Hepatocyte (in vitro differentiated cells): Measurements from ENCODE around the gene CPT2. TPM values are rescaled to one million over a fixed set of nuclear protein-coding genes. Genes with fewer than 3 reads are reported as not detected.

ENCODE experiments used
- DNase-seq: peaks from one replicate; pipeline ENCODE4 v3.0.0-alpha.2; 2016; ENCODE audit warnings: low spot score
- H2AFZ ChIP-seq: fragments of 200-600 bp; sonication (generic); 2 replicates; pipeline ENCODE4 v1.6.0; 2016; ENCODE audit warnings: antibody characterized with exemption, mild to moderate bottlenecking
- H3K27ac ChIP-seq: fragments of 200-600 bp; sonication (generic); 2 replicates; pipeline ENCODE4 v1.5.1; 2016; ENCODE audit warnings: mild to moderate bottlenecking
- H3K27me3 ChIP-seq: fragments of 200-600 bp; sonication (generic); 2 replicates; pipeline ENCODE4 v1.6.1; 2016
- H3K36me3 ChIP-seq: fragments of 200-600 bp; sonication (generic); replicated peaks from 2 replicates; pipeline ENCODE4 v1.5.1; 2016; ENCODE audit warnings: low read depth; ENCODE audit not compliant: insufficient read depth
- H3K4me1 ChIP-seq: fragments of 200-600 bp; sonication (generic); 2 replicates; pipeline ENCODE4 v1.5.1; 2016; ENCODE audit warnings: mild to moderate bottlenecking, moderate library complexity; ENCODE audit not compliant: insufficient read depth
- H3K4me2 ChIP-seq: fragments of 200-600 bp; sonication (generic); 2 replicates; pipeline ENCODE4 v1.6.0; 2016
- H3K4me3 ChIP-seq: fragments of 200-600 bp; sonication (generic); 2 replicates; pipeline ENCODE4 v1.5.1; 2016; ENCODE audit warnings: mild to moderate bottlenecking
- H3K79me2 ChIP-seq: fragments of 200-600 bp; sonication (generic); 2 replicates; pipeline ENCODE4 v1.6.0; 2017; ENCODE audit warnings: mild to moderate bottlenecking
- H3K9me2 ChIP-seq: fragments of 200-600 bp; sonication (generic); replicated peaks from 2 replicates; pipeline ENCODE4 v1.6.0; 2017; ENCODE audit warnings: mild to moderate bottlenecking; ENCODE audit not compliant: insufficient read depth
- H3K9me3 ChIP-seq: fragments of 200-600 bp; sonication (generic); 2 replicates; pipeline ENCODE4 v1.5.1; 2016; ENCODE audit warnings: low read depth, mild to moderate bottlenecking
- H4K20me1 ChIP-seq: fragments of 200-600 bp; sonication (generic); 2 replicates; pipeline ENCODE4 v1.6.0; 2016; ENCODE audit warnings: mild to moderate bottlenecking; ENCODE audit not compliant: insufficient read depth, poor library complexity, severe bottlenecking
- EZH2 ChIP-seq: fragments of 200-600 bp; sonication (generic); IDR thresholded peaks from 2 replicates; pipeline ENCODE4 v1.6.1; 2016; ENCODE audit warnings: antibody characterized with exemption, mild to moderate bottlenecking, borderline replicate concordance
- EZH2phosphoT487 ChIP-seq: fragments of 200-600 bp; sonication (generic); IDR thresholded peaks from one replicate; pipeline ENCODE4 v1.6.1; 2018; ENCODE audit warnings: antibody characterized with exemption, mild to moderate bottlenecking, low read depth, moderate library complexity; ENCODE audit not compliant: unreplicated experiment, severe bottlenecking
- WGBS: methylation state at CpG from one replicate; pipeline ENCODE4 v1.1.6; 2016; ENCODE audit warnings: low lambda C conversion rate; ENCODE audit errors: missing lambda C conversion rate; 5-methylcytosine and 5-hydroxymethylcytosine counted together
- polyA plus RNA-seq: library from polyadenylated mRNA; unstranded; fragments of >200 nt; fragmentation: Nextera tagmentation; extraction: Ambion mirVana; gene quantifications from 2 replicates; pipeline ENCODE4 v1.2.1, GENCODE V29; 2016
- total RNA-seq: library from RNA; depleted of rRNA; stranded (reverse); fragments of >200 nt; gene quantifications from 2 replicates; pipeline ENCODE4 v1.2.3, GENCODE V29; 2014
- TF ChIP-seq, protein P1 (sequence below): fragments of 200-600 bp; sonication (generic); IDR thresholded peaks from 2 replicates; pipeline ENCODE4 v1.5.1; 2016; ENCODE audit warnings: antibody characterized with exemption, mild to moderate bottlenecking; ENCODE audit not compliant: poor library complexity

The CPT2 gene
- total and polyA plus RNA-seq, 2 experiments from 2014 or later = 25.0 to 29.1 TPM

DNA sequence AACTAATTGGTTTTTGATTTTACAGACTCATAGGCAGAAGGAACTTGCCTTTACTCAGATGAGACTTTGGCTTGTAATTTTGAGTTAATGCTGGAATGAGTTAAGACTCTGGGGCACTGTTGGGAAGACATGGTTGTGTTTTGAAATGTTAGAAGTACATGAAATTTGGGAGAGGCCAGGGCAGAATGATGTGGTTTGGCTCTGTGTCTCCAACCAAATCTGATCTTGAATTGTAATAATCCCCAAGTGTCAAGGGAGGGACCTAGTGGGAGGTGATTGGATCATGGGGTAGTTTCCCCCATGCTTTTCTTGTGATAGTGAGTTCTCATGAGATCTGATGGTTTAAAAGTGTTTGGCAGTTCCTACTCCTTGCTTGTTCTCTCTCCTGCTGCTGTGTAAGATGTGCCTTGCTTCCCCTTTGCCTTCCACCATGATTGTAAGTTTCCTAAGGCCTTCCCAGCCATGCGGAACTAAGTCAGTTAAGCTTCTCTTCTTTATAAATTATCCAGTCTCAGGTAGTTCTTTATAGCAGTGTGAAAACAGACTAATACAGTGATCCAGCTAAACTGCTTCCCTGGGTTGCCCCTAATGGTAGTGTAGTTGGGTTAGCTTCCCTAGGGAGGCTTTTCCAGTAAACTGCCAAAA is 10.2 kb downstream of the CPT2 start:
- DNase-seq = no peak
- 100% methylated on average over 1 of the region's 1 CpG for WGBS
- Histone ChIP-seq H3K36me3 (peaks cover 7% of the 10 kb centered on the region), H3K9me3 (no peaks in the 10 kb centered on the region), H3K27me3 (no peaks in the 10 kb centered on the region), H2AFZ (no peak overlapping the region), H3K4me1 (no peaks in the 10 kb centered on the region), H4K20me1 (no peaks in the 10 kb centered on the region), H3K27ac (no peak overlapping the region), H3K4me2 (no peak overlapping the region), H3K4me3 (no peak overlapping the region), H3K79me2 (peaks cover 7% of the 10 kb centered on the region), H3K9me2 (no peaks in the 10 kb centered on the region)
- TF ChIP-seq EZH2 (no peak), EZH2phosphoT487 (no peak)
- TF ChIP-seq, protein P1, sequence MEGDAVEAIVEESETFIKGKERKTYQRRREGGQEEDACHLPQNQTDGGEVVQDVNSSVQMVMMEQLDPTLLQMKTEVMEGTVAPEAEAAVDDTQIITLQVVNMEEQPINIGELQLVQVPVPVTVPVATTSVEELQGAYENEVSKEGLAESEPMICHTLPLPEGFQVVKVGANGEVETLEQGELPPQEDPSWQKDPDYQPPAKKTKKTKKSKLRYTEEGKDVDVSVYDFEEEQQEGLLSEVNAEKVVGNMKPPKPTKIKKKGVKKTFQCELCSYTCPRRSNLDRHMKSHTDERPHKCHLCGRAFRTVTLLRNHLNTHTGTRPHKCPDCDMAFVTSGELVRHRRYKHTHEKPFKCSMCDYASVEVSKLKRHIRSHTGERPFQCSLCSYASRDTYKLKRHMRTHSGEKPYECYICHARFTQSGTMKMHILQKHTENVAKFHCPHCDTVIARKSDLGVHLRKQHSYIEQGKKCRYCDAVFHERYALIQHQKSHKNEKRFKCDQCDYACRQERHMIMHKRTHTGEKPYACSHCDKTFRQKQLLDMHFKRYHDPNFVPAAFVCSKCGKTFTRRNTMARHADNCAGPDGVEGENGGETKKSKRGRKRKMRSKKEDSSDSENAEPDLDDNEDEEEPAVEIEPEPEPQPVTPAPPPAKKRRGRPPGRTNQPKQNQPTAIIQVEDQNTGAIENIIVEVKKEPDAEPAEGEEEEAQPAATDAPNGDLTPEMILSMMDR = no peak

DNA sequence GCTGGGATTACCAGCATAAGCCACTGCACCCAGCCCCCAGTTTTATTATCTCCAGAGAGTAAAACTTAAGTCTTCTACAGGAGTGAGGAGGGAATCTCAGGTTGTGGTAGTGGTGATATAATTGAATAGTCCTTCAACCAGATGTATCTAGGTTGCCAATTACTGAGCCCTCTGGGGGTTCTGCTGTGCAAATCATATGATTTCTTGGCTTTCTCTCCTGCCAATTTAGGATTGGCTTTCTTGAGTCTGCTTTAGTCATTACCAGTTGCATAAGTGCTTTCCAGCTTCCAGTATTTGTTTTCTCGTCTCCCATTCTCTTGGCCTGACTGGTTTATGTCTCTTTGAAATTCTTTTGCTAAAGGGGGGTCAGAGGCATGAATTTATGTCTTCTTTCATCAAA is 11.1 kb downstream of the CPT2 start:
- Histone ChIP-seq H2AFZ (no peak overlapping the region), H3K79me2 (peaks cover 5% of the 10 kb centered on the region), H3K27me3 (no peaks in the 10 kb centered on the region), H3K4me3 (no peak overlapping the region), H4K20me1 (no peaks in the 10 kb centered on the region), H3K27ac (no peak overlapping the region), H3K4me2 (no peak overlapping the region), H3K36me3 (peaks cover 6% of the 10 kb centered on the region), H3K9me3 (no peaks in the 10 kb centered on the region), H3K9me2 (no peaks in the 10 kb centered on the region), H3K4me1 (no peaks in the 10 kb centered on the region)
- DNase-seq = no peak
- TF ChIP-seq EZH2 (no peak), EZH2phosphoT487 (no peak)
- TF ChIP-seq, protein P1 = no peak
- WGBS = 96% methylated on average over 1 of the region's 1 CpG

DNA sequence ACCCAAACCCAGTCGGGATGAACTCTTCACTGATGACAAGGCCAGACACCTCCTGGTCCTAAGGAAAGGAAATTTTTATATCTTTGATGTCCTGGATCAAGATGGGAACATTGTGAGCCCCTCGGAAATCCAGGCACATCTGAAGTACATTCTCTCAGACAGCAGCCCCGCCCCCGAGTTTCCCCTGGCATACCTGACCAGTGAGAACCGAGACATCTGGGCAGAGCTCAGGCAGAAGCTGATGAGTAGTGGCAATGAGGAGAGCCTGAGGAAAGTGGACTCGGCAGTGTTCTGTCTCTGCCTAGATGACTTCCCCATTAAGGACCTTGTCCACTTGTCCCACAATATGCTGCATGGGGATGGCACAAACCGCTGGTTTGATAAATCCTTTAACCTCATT is 13.7 kb downstream of the CPT2 start:
- H3K27me3 ChIP-seq = no peaks in the 10 kb centered on the region
- no peak overlapping the region for H3K4me2 ChIP-seq
- 96% methylated on average over 7 of the region's 7 CpGs for WGBS
- H3K79me2 ChIP-seq = no peaks in the 10 kb centered on the region
- H3K27ac ChIP-seq = no peak overlapping the region
- TF ChIP-seq, protein P1 = no peak
- TF ChIP-seq EZH2phosphoT487 = no peak
- TF ChIP-seq EZH2 = no peak
- DNase-seq = no peak
- H3K9me2 ChIP-seq = no peaks in the 10 kb centered on the region
- no peak overlapping the region for H3K4me3 ChIP-seq
- H4K20me1 ChIP-seq = no peaks in the 10 kb centered on the region
- H3K36me3 ChIP-seq = no peaks in the 10 kb centered on the region
- no peaks in the 10 kb centered on the region for H3K9me3 ChIP-seq
- H3K4me1 ChIP-seq = no peaks in the 10 kb centered on the region
- no peak overlapping the region for H2AFZ ChIP-seq

DNA sequence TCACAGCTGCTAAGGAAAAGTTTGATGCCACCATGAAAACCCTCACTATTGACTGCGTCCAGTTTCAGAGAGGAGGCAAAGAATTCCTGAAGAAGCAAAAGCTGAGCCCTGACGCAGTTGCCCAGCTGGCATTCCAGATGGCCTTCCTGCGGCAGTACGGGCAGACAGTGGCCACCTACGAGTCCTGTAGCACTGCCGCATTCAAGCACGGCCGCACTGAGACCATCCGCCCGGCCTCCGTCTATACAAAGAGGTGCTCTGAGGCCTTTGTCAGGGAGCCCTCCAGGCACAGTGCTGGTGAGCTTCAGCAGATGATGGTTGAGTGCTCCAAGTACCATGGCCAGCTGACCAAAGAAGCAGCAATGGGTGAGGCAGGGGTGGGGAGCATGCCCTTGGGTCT is 14.3 kb downstream of the CPT2 start:
- Histone ChIP-seq H3K4me2 (no peak overlapping the region), H3K27ac (no peak overlapping the region)

More for the DNA sequence above, 14.3 kb downstream of the CPT2 start:
- H4K20me1 ChIP-seq = no peaks in the 10 kb centered on the region
- H3K9me2 ChIP-seq = no peaks in the 10 kb centered on the region
- no peaks in the 10 kb centered on the region for H3K79me2 ChIP-seq
- no peaks in the 10 kb centered on the region for H3K9me3 ChIP-seq
- no peak for DNase-seq
- 98% methylated on average over 11 of the region's 11 CpGs for WGBS
- no peaks in the 10 kb centered on the region for H3K36me3 ChIP-seq
- no peak overlapping the region for H2AFZ ChIP-seq
- H3K4me1 ChIP-seq = no peaks in the 10 kb centered on the region
- no peaks in the 10 kb centered on the region for H3K27me3 ChIP-seq
- TF ChIP-seq, protein P1 = no peak
- TF ChIP-seq EZH2phosphoT487 = no peak
- TF ChIP-seq EZH2 = no peak
- no peak overlapping the region for H3K4me3 ChIP-seq
